Measurements from ENCODE around the gene PEAK1.

Gene PEAK1

GRCh38 chr15:77107531-77108355 lies 312.2 kb downstream of the PEAK1 start:
- Histone ChIP-seq H3K4ac (ENCODE audit: low read length) (no peak overlapping the region), H3K27ac (replicated peaks; ENCODE audit: low read length) (no peak overlapping the region), H2BK5ac (ENCODE audit: low read length) (no peak overlapping the region), H3K18ac (ENCODE audit: low read length) (no peak overlapping the region), H3K36me3 (replicated peaks in 1 of 2; ENCODE audit: control insufficient read depth in 2 of 2, insufficient read depth in 2 of 2, low read length in 2 of 2) (peaks cover 0 to 3% of the 10 kb centered on the region in 2 donors), H3K4me1 (ENCODE audit: control insufficient read depth in 2 of 2, insufficient read depth in 1 of 2, low read depth in 1 of 2, low read length in 2 of 2) (peaks cover 5 to 12% of the 10 kb centered on the region in 2 donors), H3K9me3 (replicated peaks in 1 of 2; ENCODE audit: control insufficient read depth in 2 of 2, insufficient read depth in 1 of 2, low read depth in 1 of 2, low read length in 2 of 2) (no peaks in the 10 kb centered on the region), H2BK12ac (ENCODE audit: low read length) (no peak overlapping the region), H3K4me2 (ENCODE audit: insufficient read depth, low read length, poor library complexity, severe bottlenecking) (no peak overlapping the region), H4K91ac (ENCODE audit: low read depth, low read length, poor library complexity) (no peak overlapping the region), H2AFZ (ENCODE audit: low read length) (no peak overlapping the region), H4K8ac (ENCODE audit: low read depth, low read length) (no peak overlapping the region), H3K23ac (ENCODE audit: low read depth, low read length, poor library complexity) (no peak overlapping the region), H3K4me3 (ENCODE audit: low read length in 2 of 2) (no peak overlapping the region), H2BK15ac (ENCODE audit: low read length) (no peak overlapping the region), H3K79me1 (ENCODE audit: low read depth, low read length) (no peaks in the 10 kb centered on the region), H3K9ac (ENCODE audit: low read depth, low read length, poor library complexity) (no peak overlapping the region), H2BK120ac (ENCODE audit: low read depth, low read length) (no peak overlapping the region), H3K14ac (ENCODE audit: low read length) (no peak overlapping the region), H2AK5ac (ENCODE audit: low read depth, low read length) (no peak overlapping the region), H3K27me3 (ENCODE audit: control insufficient read depth in 3 of 3, insufficient read depth in 3 of 3, low read depth in 1 of 3, low read length in 3 of 3) (no peaks in the 10 kb centered on the region)
- peak; percentile 53 for DNase-seq (ENCODE audit: low spot score)
- no CpG with 5 or more reads among the region's 9 CpGs for WGBS, 2 donors (ENCODE audit: extremely low coverage in 2 of 2, insufficient read length in 2 of 2, insufficient replicate concordance in 1 of 2)

GRCh38 chr15:77107068-77107467 lies 312.8 kb downstream of the PEAK1 start:
- H3K18ac ChIP-seq (ENCODE audit: low read length), result no peak overlapping the region
- H3K36me3 ChIP-seq (replicated peaks in 1 of 2; ENCODE audit: control insufficient read depth in 2 of 2, insufficient read depth in 2 of 2, low read length in 2 of 2), result peaks cover 0 to 3% of the 10 kb centered on the region in 2 donors
- H2BK120ac ChIP-seq (ENCODE audit: low read depth, low read length), result no peak overlapping the region
- no peaks in the 10 kb centered on the region for H3K79me1 ChIP-seq (ENCODE audit: low read depth, low read length)
- no CpG with 5 or more reads among the region's 2 CpGs for WGBS, 2 donors (ENCODE audit: extremely low coverage in 2 of 2, insufficient read length in 2 of 2, insufficient replicate concordance in 1 of 2)
- H3K9me3 ChIP-seq (replicated peaks in 1 of 2; ENCODE audit: control insufficient read depth in 2 of 2, insufficient read depth in 1 of 2, low read depth in 1 of 2, low read length in 2 of 2), result no peaks in the 10 kb centered on the region
- no peak overlapping the region for H2BK15ac ChIP-seq (ENCODE audit: low read length)
- no peak overlapping the region for H3K9ac ChIP-seq (ENCODE audit: low read depth, low read length, poor library complexity)
- no peak overlapping the region for H3K4ac ChIP-seq (ENCODE audit: low read length)
- H2AK5ac ChIP-seq (ENCODE audit: low read depth, low read length), result no peak overlapping the region
- no peak overlapping the region for H3K4me3 ChIP-seq (ENCODE audit: low read length in 2 of 2)
- no peak overlapping the region for H2BK12ac ChIP-seq (ENCODE audit: low read length)
- no peak overlapping the region for H3K4me2 ChIP-seq (ENCODE audit: insufficient read depth, low read length, poor library complexity, severe bottlenecking)
- no peak overlapping the region for H4K8ac ChIP-seq (ENCODE audit: low read depth, low read length)
- H4K91ac ChIP-seq (ENCODE audit: low read depth, low read length, poor library complexity), result no peak overlapping the region
- H3K27ac ChIP-seq (replicated peaks; ENCODE audit: low read length), result no peak overlapping the region
- no peak overlapping the region for H3K14ac ChIP-seq (ENCODE audit: low read length)
- peaks cover 5 to 12% of the 10 kb centered on the region in 2 donors for H3K4me1 ChIP-seq (ENCODE audit: control insufficient read depth in 2 of 2, insufficient read depth in 1 of 2, low read depth in 1 of 2, low read length in 2 of 2)
- no peak overlapping the region for H3K23ac ChIP-seq (ENCODE audit: low read depth, low read length, poor library complexity)
- H2BK5ac ChIP-seq (ENCODE audit: low read length), result no peak overlapping the region
- no peaks in the 10 kb centered on the region for H3K27me3 ChIP-seq (ENCODE audit: control insufficient read depth in 3 of 3, insufficient read depth in 3 of 3, low read depth in 1 of 3, low read length in 3 of 3)
- DNase-seq (ENCODE audit: low spot score), result no peak
- H2AFZ ChIP-seq (ENCODE audit: low read length), result no peak overlapping the region

GRCh38 chr15:77104155-77104554 lies 315.7 kb downstream of the PEAK1 start:
- Histone ChIP-seq H2AFZ (ENCODE audit: low read length) (no peak overlapping the region), H3K36me3 (replicated peaks in 1 of 2; ENCODE audit: control insufficient read depth in 2 of 2, insufficient read depth in 2 of 2, low read length in 2 of 2) (no peaks in the 10 kb centered on the region), H3K27ac (replicated peaks; ENCODE audit: low read length) (no peak overlapping the region), H3K9me3 (replicated peaks in 1 of 2; ENCODE audit: control insufficient read depth in 2 of 2, insufficient read depth in 1 of 2, low read depth in 1 of 2, low read length in 2 of 2) (no peaks in the 10 kb centered on the region), H3K4me1 (ENCODE audit: control insufficient read depth in 2 of 2, insufficient read depth in 1 of 2, low read depth in 1 of 2, low read length in 2 of 2) (peaks cover 5 to 20% of the 10 kb centered on the region in 2 donors), H3K4me2 (ENCODE audit: insufficient read depth, low read length, poor library complexity, severe bottlenecking) (no peak overlapping the region), H3K18ac (ENCODE audit: low read length) (no peak overlapping the region), H2BK120ac (ENCODE audit: low read depth, low read length) (no peak overlapping the region), H3K4ac (ENCODE audit: low read length) (no peak overlapping the region), H2BK12ac (ENCODE audit: low read length) (no peak overlapping the region), H3K23ac (ENCODE audit: low read depth, low read length, poor library complexity) (no peak overlapping the region), H3K79me1 (ENCODE audit: low read depth, low read length) (no peaks in the 10 kb centered on the region), H2BK5ac (ENCODE audit: low read length) (no peak overlapping the region), H3K14ac (ENCODE audit: low read length) (no peak overlapping the region), H2BK15ac (ENCODE audit: low read length) (no peak overlapping the region), H4K91ac (ENCODE audit: low read depth, low read length, poor library complexity) (no peak overlapping the region), H3K27me3 (ENCODE audit: control insufficient read depth in 3 of 3, insufficient read depth in 3 of 3, low read depth in 1 of 3, low read length in 3 of 3) (no peaks in the 10 kb centered on the region), H3K4me3 (ENCODE audit: low read length in 2 of 2) (no peak overlapping the region), H3K9ac (ENCODE audit: low read depth, low read length, poor library complexity) (no peak overlapping the region), H2AK5ac (ENCODE audit: low read depth, low read length) (no peak overlapping the region), H4K8ac (ENCODE audit: low read depth, low read length) (no peak overlapping the region)
- DNase-seq (ENCODE audit: low spot score), result no peak
- no CpG with 5 or more reads among the region's 3 CpGs for WGBS, 2 donors (ENCODE audit: extremely low coverage in 2 of 2, insufficient read length in 2 of 2, insufficient replicate concordance in 1 of 2)

- Histone ChIP-seq H2BK12ac (ENCODE audit: low read length) (no peak overlapping the region), H3K14ac (ENCODE audit: low read length) (no peak overlapping the region), H4K91ac (ENCODE audit: low read depth, low read length, poor library complexity) (no peak overlapping the region), H3K23ac (ENCODE audit: low read depth, low read length, poor library complexity) (no peak overlapping the region), H3K79me1 (ENCODE audit: low read depth, low read length) (no peaks in the 10 kb centered on the region), H3K4me1 (ENCODE audit: control insufficient read depth in 2 of 2, insufficient read depth in 1 of 2, low read depth in 1 of 2, low read length in 2 of 2) (peaks cover 0 to 12% of the 10 kb centered on the region in 2 donors), H3K27me3 (ENCODE audit: control insufficient read depth in 3 of 3, insufficient read depth in 3 of 3, low read depth in 1 of 3, low read length in 3 of 3) (no peaks in the 10 kb centered on the region), H3K18ac (ENCODE audit: low read length) (peak overlapping the region; percentile 23), H4K8ac (ENCODE audit: low read depth, low read length) (no peak overlapping the region), H2BK5ac (ENCODE audit: low read length) (no peak overlapping the region), H2AK5ac (ENCODE audit: low read depth, low read length) (no peak overlapping the region), H2BK15ac (ENCODE audit: low read length) (no peak overlapping the region), H2BK120ac (ENCODE audit: low read depth, low read length) (no peak overlapping the region), H3K27ac (replicated peaks; ENCODE audit: low read length) (no peak overlapping the region), H3K9ac (ENCODE audit: low read depth, low read length, poor library complexity) (peak overlapping the region; percentile 7), H3K4me2 (ENCODE audit: insufficient read depth, low read length, poor library complexity, severe bottlenecking) (no peak overlapping the region), H3K36me3 (replicated peaks in 1 of 2; ENCODE audit: control insufficient read depth in 2 of 2, insufficient read depth in 2 of 2, low read length in 2 of 2) (no peaks in the 10 kb centered on the region), H3K4ac (ENCODE audit: low read length) (no peak overlapping the region), H2AFZ (ENCODE audit: low read length) (no peak overlapping the region), H3K9me3 (replicated peaks in 1 of 2; ENCODE audit: control insufficient read depth in 2 of 2, insufficient read depth in 1 of 2, low read depth in 1 of 2, low read length in 2 of 2) (no peaks in the 10 kb centered on the region), H3K4me3 (ENCODE audit: low read length in 2 of 2) (peak overlapping the region in 1 of 2 donors; percentile 19)
- WGBS, 2 donors (ENCODE audit: extremely low coverage in 2 of 2, insufficient read length in 2 of 2, insufficient replicate concordance in 1 of 2), result no CpG with 5 or more reads among the region's 4 CpGs
- DNase-seq (ENCODE audit: low spot score), result no peak
These were observed 320.0 kb downstream of the PEAK1 start for GRCh38 chr15:77099741-77100463.
